IPS-20b (cell line): ENCODE results near the gene SLC51B.
"Not testable (repeated sequence)": the region's sequence is repeated elsewhere in the genome, so short reads cannot be mapped to it uniquely, and the experiment has no call there.

Experiments
- H3K27ac ChIP-seq: one replicate; pipeline ENCODE4 v1.5.1; 2013; ENCODE audit warnings: low read length
- H3K27me3 ChIP-seq: 2 replicates; pipeline ENCODE4 v1.6.1; 2013; ENCODE audit warnings: mild to moderate bottlenecking, low read length, inconsistent platforms; ENCODE audit not compliant: insufficient read depth
- H3K36me3 ChIP-seq: 2 replicates; pipeline ENCODE4 v1.6.1; 2013; ENCODE audit warnings: low read depth, mild to moderate bottlenecking, inconsistent platforms, low read length, moderate library complexity; ENCODE audit not compliant: insufficient read depth
- H3K4me1 ChIP-seq: 2 replicates; pipeline ENCODE4 v1.6.1; 2013; ENCODE audit warnings: mild to moderate bottlenecking, control low read depth, inconsistent platforms, low read length, moderate library complexity; ENCODE audit not compliant: insufficient read depth
- H3K4me3 ChIP-seq: 2 replicates; pipeline ENCODE4 v1.5.1; 2013; ENCODE audit warnings: mild to moderate bottlenecking, low read length, inconsistent platforms
- H3K9ac ChIP-seq: 2 replicates; pipeline ENCODE4 v1.6.1; 2013; ENCODE audit warnings: low read depth, mild to moderate bottlenecking, inconsistent platforms, low read length, moderate library complexity
- H3K9me3 ChIP-seq: 2 replicates; pipeline ENCODE4 v1.6.1; 2013; ENCODE audit warnings: mild to moderate bottlenecking, low read depth, low read length, inconsistent platforms; ENCODE audit not compliant: insufficient read depth

Gene SLC51B

DNA sequence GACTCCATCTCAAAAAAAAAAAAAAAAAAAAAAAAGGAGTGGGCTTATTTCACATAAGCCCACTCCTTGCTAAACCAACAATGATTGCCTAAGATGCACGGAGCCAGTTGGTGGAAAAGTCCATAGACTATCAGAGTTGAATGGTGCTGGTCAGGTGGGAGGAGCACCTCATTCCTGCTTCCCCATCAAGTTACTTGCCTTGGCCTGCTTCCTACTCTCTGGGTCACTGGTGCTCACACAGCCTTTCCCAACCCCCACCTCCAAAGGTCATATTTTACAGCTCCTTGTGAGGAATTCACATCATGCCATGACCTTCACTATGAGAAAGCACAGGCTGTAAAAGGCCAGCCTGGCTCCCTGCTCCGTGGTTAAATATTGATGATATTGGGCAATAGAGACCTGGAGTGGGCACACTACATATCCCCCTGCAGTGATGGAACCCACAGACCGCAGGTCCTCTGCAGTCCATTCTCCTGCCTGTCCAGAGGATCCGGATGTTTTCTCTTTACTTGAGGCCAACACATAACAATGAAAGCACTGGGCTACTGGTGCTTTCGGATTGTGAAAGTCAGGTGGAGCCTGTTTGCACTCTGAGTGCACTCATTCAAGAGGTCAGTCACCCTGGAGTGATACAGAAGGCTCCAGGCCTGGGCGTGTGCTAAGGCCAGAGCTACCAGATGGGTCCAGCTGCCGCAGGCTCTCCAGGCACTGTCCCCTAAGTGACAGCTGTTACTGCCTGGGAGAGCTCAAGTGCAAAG, at the start of gene SLC51B:
TSS of gene SLC51B (plus strand) at position 664 of the 758 bp plus-strand sequence. CDS start 4,618 bp downstream, outside the sequence.
- Histone ChIP-seq H3K4me3 (no peak within 1 kb of the TSS), H3K36me3 (no peaks in the 10 kb centered on the region), H3K9ac (no peak within 1 kb of the TSS), H3K9me3 (no peaks in the 10 kb centered on the region), H3K27me3 (no peaks in the 10 kb centered on the region), H3K4me1 (no peaks in the 10 kb centered on the region), H3K27ac (no peak within 1 kb of the TSS)

DNA sequence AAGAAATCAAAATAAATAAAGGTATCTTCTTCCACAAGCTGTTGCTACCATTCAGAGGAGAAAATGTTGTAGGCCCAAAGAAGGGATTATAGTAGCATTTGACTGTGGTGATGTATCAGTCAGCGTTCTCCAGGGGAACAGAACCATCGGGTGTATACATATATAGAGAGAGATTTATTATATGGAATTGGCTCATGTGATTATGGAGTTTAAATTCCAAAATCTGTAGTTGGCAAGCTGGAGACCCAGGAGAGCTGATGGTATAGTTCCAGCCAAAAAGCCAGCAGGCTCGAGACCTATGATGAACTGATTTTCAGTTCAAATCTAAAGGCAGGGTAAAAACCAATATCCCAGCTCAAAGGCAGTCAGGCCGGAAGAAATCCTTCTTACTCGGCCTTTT, 48.1 kb upstream of the SLC51B start:
- no peaks in the 10 kb centered on the region for H3K27me3 ChIP-seq
- H3K9me3 ChIP-seq, result no peaks in the 10 kb centered on the region
- no peak overlapping the region for H3K4me3 ChIP-seq
- no peak overlapping the region for H3K27ac ChIP-seq
- H3K4me1 ChIP-seq, result no peaks in the 10 kb centered on the region
- no peak overlapping the region for H3K9ac ChIP-seq
- H3K36me3 ChIP-seq, result no peaks in the 10 kb centered on the region

GRCh38 chr15:64997745-64998375, 47.3 kb upstream of the SLC51B start:
- Histone ChIP-seq H3K9me3 (no peaks in the 10 kb centered on the region), H3K36me3 (peaks cover 1% of the 10 kb centered on the region; the same call in 1 of the 2 replicates), H3K4me1 (no peaks in the 10 kb centered on the region), H3K27ac (no peak overlapping the region), H3K9ac (no peak overlapping the region), H3K27me3 (no peaks in the 10 kb centered on the region), H3K4me3 (no peak overlapping the region)

DNA sequence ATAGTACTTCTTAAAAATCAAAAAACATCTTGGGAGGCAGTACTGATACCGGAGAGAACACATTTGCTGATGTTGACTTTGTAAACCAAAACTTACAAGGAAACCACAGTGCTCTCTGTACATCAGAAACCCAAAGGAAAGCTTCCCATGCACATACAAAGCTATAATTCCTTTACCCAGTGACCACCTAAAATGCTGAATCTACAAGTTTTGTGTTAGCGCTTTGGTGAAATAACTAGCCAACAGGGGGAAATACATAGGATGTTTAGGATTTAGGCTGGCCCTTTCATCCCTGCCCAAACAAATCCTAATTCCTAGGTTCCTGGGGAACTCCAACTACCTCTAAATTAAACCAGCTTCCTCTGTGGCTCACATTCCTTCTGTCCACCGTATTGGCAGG, 40.2 kb upstream of the SLC51B start:
- Histone ChIP-seq H3K27me3 (no peaks in the 10 kb centered on the region), H3K4me1 (no peaks in the 10 kb centered on the region; the same call in 1 of the 2 replicates), H3K27ac (no peak overlapping the region), H3K36me3 (peaks cover 16% of the 10 kb centered on the region), H3K4me3 (no peak overlapping the region), H3K9ac (no peak overlapping the region), H3K9me3 (no peaks in the 10 kb centered on the region)

DNA sequence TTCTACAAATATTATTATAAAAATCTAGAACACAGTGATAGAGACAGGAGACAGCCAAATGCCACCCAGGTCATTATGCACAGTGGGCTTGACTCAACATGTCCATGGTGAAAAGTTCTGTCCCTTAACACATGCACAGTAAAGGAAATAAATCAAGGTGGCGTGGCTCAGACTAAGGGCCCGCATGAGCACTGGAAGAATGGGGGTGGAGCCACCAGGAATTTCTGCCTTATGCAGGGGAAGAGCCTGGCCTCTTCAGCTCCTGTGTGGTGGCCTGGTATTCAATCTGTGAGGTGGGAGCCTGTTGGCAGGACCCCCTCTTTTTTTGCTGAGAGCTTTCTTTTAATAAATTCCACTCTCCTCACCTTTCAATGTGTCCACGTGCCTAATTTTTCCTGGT, 38.3 kb upstream of the SLC51B start:
- H3K4me1 ChIP-seq, result no peaks in the 10 kb centered on the region; the same call in 1 of the 2 replicates
- H3K36me3 ChIP-seq, result peaks cover 24% of the 10 kb centered on the region
- no peak overlapping the region for H3K9ac ChIP-seq
- no peaks in the 10 kb centered on the region for H3K27me3 ChIP-seq
- no peak overlapping the region for H3K27ac ChIP-seq
- no peak overlapping the region for H3K4me3 ChIP-seq
- no peaks in the 10 kb centered on the region for H3K9me3 ChIP-seq

- Histone ChIP-seq H3K9me3 (no peaks in the 10 kb centered on the region), H3K36me3 (peaks cover 30% of the 10 kb centered on the region), H3K4me3 (no peak overlapping the region), H3K27ac (no peak overlapping the region), H3K4me1 (no peaks in the 10 kb centered on the region; the same call in 1 of the 2 replicates), H3K27me3 (no peaks in the 10 kb centered on the region), H3K9ac (no peak overlapping the region)
Observed at GRCh38 chr15:65008983-65009382, 36.2 kb upstream of the SLC51B start.

DNA sequence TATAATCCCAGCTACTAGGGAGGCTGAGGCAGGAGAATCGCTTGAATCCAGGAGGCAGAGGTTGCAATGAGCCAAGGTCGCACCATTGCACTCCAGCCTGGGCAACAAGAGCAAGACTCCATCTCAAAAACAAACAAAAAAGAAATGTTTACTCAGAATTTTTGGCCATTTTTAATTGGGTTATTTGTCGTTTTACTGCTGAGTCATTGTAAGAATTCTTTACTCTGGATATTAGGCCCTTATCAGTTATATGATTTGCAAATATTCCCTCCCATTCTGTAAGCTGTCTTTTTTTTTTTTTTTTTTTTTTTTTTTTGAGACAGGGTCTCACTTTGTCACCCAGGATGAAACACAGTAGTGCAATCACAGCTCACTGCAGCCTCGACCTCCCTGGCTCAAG, 34.0 kb upstream of the SLC51B start:
- not testable (repeated sequence) for H3K4me3 ChIP-seq, H3K27ac ChIP-seq, H3K27me3 ChIP-seq, H3K9me3 ChIP-seq, H3K9ac ChIP-seq, H3K4me1 ChIP-seq
- peaks cover 37% of the 10 kb centered on the region for H3K36me3 ChIP-seq

GRCh38 chr15:65020419-65020818, 24.8 kb upstream of the SLC51B start:
- Histone ChIP-seq H3K4me3 (no peak overlapping the region), H3K9ac (no peak overlapping the region), H3K36me3 (peaks cover 74% of the 10 kb centered on the region), H3K27me3 (no peaks in the 10 kb centered on the region), H3K27ac (no peak overlapping the region), H3K9me3 (no peaks in the 10 kb centered on the region), H3K4me1 (no peaks in the 10 kb centered on the region)

GRCh38 chr15:65021488-65021887, 23.7 kb upstream of the SLC51B start:
- no peaks in the 10 kb centered on the region for H3K9me3 ChIP-seq
- no peak overlapping the region for H3K4me3 ChIP-seq
- no peak overlapping the region for H3K27ac ChIP-seq
- H3K4me1 ChIP-seq, result no peaks in the 10 kb centered on the region
- peaks cover 75% of the 10 kb centered on the region for H3K36me3 ChIP-seq
- no peaks in the 10 kb centered on the region for H3K27me3 ChIP-seq
- no peak overlapping the region for H3K9ac ChIP-seq

GRCh38 chr15:65026756-65027155, 18.4 kb upstream of the SLC51B start:
- no peaks in the 10 kb centered on the region for H3K27me3 ChIP-seq
- no peak overlapping the region for H3K9ac ChIP-seq
- H3K4me1 ChIP-seq, result peaks cover 3% of the 10 kb centered on the region; the same call in 1 of the 2 replicates
- no peaks in the 10 kb centered on the region for H3K9me3 ChIP-seq
- H3K27ac ChIP-seq, result no peak overlapping the region
- H3K36me3 ChIP-seq, result peaks cover 32% of the 10 kb centered on the region
- no peak overlapping the region for H3K4me3 ChIP-seq

DNA sequence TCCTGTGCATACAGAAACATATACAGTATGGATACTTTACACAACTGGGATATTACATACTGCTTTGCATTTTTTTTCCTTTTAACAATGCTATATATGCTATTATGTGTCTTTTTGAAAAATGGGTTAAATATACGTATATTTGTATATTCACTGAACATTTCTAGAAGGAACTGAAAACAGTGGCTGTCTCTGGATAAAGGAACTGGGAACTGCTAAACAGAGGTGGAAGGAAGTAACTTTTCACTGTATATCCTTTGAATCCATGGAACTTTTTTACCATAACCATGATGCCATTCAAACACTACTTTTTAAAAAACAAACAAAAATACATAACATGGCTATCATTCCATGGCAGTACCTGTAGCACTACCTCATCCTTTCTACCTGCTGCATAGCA, 17.6 kb upstream of the SLC51B start:
- Histone ChIP-seq H3K27ac (no peak overlapping the region), H3K9me3 (no peaks in the 10 kb centered on the region), H3K4me3 (no peak overlapping the region; the same call in 1 of the 2 replicates), H3K36me3 (peaks cover 32% of the 10 kb centered on the region), H3K27me3 (no peaks in the 10 kb centered on the region), H3K4me1 (peaks cover 3% of the 10 kb centered on the region; the same call in 1 of the 2 replicates), H3K9ac (no peak overlapping the region)

DNA sequence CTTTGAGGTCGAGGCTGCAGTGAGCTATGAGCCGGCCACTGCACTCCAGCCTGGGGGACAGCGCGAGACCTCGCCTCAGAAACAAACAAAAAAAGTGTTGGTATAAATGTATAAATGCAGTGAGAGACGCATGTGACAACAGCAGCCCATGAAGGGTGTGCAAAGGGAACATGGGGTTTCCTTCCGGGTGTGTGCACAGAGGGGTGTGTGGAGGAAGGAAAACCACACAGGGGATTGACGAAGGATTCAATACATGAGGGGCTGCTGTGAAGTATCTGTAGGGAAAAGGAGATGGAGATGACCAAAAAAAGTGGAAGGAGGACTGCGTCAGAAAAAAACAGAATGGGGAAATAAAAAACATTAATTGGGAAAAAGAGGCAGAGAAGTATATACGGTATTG, 16.8 kb upstream of the SLC51B start:
- H3K9ac ChIP-seq, result peak overlapping the region; percentile 88; the same call in 1 of the 2 replicates
- no peaks in the 10 kb centered on the region for H3K27me3 ChIP-seq
- no peak overlapping the region for H3K27ac ChIP-seq
- H3K4me1 ChIP-seq, result peaks cover 3% of the 10 kb centered on the region; the same call in 1 of the 2 replicates
- no peaks in the 10 kb centered on the region for H3K9me3 ChIP-seq
- H3K36me3 ChIP-seq, result peaks cover 28% of the 10 kb centered on the region
- H3K4me3 ChIP-seq, result peak overlapping the region; percentile 90
